ENCODE data around the gene FFAR4.

Gene FFAR4

DNA sequence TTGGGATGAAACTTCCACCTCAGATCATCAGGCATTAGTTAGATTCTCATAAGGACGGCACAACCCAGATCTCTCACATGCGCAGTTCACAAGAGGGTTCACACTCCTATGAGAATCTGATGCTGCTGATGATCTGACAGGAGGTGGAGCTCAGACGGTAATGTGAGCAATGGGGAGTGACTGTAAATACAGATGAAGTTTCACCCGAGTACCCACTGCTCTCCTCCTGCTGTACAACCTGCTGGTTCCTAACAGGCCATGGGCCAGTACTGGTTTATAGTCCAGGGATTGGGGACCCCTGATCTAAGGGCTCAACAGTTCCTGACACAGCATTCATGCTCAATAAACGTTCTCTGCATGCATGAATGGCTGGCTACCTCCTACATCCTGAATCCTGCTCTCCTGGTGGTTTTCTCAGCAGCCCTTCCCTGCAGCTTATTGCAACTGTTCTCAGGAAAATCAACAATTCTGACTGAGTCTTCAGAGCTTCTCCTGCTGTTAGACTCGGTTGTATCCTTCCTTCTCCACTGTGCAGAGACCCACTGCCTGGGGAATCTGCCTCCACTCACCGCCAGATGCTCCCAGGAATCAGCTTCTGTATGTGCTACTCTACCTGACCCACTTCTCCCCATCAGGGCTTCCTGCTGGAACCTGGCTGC, 63.3 kb downstream of the FFAR4 start:
- DNase-seq: no peak
- intact Hi-C loops (cut with DNase I): no loop called here

- intact Hi-C loops (cut with DNase I): no loop called here
- DNase-seq: no peak
These were observed 64.4 kb downstream of the FFAR4 start for GRCh38 chr10:93630625-93631557.

All from head of caudate nucleus (tissue), 42 donors.